Rectal smooth muscle tissue (tissue), 1 donor: Measurements from ENCODE around the gene TNS2.
"Not testable (repeated sequence)": the region's sequence is repeated elsewhere in the genome, so short reads cannot be mapped to it uniquely, and the experiment has no call there.

Experiments used
- H3K27ac ChIP-seq: one replicate; pipeline ENCODE4 v1.7.0; 2013; ENCODE audit warnings: low read depth, low read length, inconsistent platforms
- H3K27me3 ChIP-seq: one replicate; pipeline ENCODE4 v1.7.0; 2013; ENCODE audit warnings: low read length; ENCODE audit not compliant: control insufficient read depth, insufficient read depth
- H3K36me3 ChIP-seq: one replicate; pipeline ENCODE4 v1.7.0; 2013; ENCODE audit warnings: low read length; ENCODE audit not compliant: control insufficient read depth, insufficient read depth
- H3K4me1 ChIP-seq: one replicate; pipeline ENCODE4 v1.7.0; 2013; ENCODE audit warnings: low read length; ENCODE audit not compliant: control insufficient read depth, insufficient read depth
- H3K4me3 ChIP-seq: one replicate; pipeline ENCODE4 v1.7.0; 2013; ENCODE audit warnings: low read length
- H3K9ac ChIP-seq: one replicate; pipeline ENCODE4 v1.7.0; 2013; ENCODE audit warnings: low read length

Gene TNS2

DNA sequence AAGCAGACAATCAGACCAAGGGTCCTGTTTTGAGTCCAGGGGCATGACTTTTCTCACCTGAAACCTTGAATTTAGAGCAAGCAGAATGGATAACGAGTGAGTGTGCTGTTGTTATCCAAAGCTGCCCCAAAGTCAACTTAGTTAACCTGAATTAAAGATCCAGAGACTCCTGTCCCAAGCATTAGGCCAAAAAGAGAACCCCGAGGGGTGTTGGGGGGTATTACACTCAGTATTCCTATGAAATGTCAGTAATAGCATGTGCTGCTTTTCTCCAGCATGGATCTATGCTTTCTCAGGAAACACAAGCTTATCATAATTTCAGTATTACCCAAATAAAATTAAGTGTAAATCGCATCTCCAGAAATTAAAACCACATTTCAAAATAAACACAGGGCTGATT lies 24.6 kb upstream of the TNS2 start:
- Histone ChIP-seq H3K27ac (no peak overlapping the region), H3K9ac (no peak overlapping the region), H3K36me3 (peaks cover 31% of the 10 kb centered on the region)

DNA sequence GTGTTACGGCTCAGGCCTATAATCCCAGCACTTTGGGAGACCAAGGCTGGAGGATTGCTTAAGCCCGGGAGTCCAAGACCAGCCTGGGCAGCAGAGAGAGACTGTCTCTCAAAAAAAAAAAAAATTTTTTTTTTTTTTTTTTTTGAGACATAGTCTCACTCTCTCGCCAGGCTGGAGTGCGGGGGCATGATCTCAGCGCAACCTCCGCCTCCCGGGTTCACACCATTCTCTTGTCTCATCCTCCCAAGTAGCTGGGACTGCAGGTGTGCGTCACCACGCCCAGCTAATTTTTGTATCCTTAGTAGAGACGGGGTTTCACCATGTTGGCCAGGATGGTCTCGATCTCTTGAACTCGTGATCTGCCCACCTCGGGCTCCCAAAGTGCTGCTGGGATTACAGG lies 22.9 kb upstream of the TNS2 start:
- not testable (repeated sequence) for H3K27me3 ChIP-seq, H3K4me3 ChIP-seq, H3K27ac ChIP-seq, H3K9ac ChIP-seq, H3K4me1 ChIP-seq
- H3K36me3 ChIP-seq = peaks cover 34% of the 10 kb centered on the region

More for the DNA sequence above, 24.6 kb upstream of the TNS2 start:
- no peak overlapping the region for H3K4me3 ChIP-seq
- H3K27me3 ChIP-seq = no peaks in the 10 kb centered on the region
- H3K4me1 ChIP-seq = no peaks in the 10 kb centered on the region

DNA sequence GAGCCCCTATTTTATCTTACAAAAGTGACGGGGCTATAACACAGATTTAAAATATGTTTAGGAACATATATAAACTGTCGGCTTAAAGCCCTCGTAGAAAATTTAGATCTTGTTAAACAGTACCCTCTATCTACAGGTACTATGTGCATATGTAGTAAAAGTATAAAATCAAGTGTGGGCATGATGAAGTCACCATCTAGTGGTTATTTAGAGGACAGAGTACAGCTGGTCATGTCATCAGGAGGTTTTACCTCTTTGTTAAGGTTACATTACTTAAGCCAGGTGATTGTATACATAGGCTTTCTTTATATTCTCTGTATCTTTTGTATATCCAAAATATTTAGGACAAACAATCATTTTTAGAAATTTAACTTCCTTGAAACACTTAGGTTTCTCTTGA lies 18.2 kb upstream of the TNS2 start:
- Histone ChIP-seq H3K4me1 (no peaks in the 10 kb centered on the region), H3K9ac (no peak overlapping the region), H3K27me3 (no peaks in the 10 kb centered on the region), H3K4me3 (no peak overlapping the region), H3K36me3 (peaks cover 36% of the 10 kb centered on the region), H3K27ac (no peak overlapping the region)

DNA sequence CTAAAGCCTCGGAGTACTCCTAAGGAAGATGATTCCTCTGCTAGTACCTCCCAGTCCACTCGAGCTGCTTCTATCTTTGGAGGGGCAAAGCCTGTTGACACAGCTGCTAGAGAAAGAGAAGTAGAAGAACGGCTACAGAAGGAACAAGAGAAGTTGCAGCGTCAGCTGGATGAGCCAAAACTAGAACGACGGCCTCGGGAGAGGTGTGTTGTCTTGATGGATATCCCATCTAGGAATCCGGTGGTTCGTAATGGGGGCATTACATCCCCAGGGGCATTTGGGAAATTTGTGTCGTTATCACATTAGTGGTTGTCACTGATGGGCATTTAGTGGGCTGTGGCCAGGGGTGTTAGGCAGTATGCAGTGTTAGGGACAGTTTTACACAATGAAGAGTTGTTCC lies 16.0 kb upstream of the TNS2 start:
- H3K4me1 ChIP-seq, H3K27ac ChIP-seq, H3K4me3 ChIP-seq, H3K27me3 ChIP-seq, H3K9ac ChIP-seq: not testable (repeated sequence)
- peaks cover 43% of the 10 kb centered on the region for H3K36me3 ChIP-seq

DNA sequence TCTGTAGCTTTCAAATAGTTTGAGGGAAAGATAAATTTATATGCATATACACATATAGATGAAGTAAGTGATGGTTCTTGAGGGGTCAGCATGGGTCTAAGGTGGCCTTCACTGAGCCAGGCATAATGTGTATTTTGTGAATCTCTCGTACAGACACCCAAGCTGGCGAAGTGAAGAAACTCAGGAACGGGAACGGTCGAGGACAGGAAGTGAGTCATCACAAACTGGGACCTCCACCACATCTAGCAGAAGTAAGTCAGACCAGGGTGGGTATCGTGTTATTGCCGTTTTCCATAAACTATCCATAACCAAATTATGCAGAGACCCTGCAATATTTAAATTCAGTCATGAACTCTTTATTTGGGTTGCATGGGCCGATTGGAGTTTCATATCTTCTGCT lies 15.4 kb upstream of the TNS2 start:
- Histone ChIP-seq H3K27me3 (no peaks in the 10 kb centered on the region), H3K27ac (no peak overlapping the region), H3K4me1 (no peaks in the 10 kb centered on the region), H3K9ac (no peak overlapping the region), H3K36me3 (peaks cover 47% of the 10 kb centered on the region), H3K4me3 (no peak overlapping the region)

DNA sequence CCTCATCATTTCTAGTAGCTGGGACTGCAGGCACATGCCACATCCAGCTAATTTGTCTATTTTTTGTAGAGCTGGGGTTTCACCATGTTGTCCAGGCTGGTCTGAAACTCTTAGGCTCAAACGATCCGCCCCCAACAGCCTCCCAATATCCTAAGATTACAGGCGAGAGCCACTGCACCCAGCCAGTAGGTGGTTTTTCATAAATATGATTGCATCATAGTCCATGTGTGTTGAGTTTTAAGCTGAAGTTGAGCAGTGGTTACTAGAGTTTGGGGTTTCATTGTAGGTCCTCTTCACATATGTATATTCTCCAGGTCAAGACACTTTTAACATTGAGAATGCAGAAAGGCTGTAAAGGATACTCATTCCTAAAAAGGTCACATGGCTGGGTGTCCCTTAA lies 13.1 kb upstream of the TNS2 start:
- no peak overlapping the region for H3K4me3 ChIP-seq
- no peak overlapping the region for H3K9ac ChIP-seq
- H3K4me1 ChIP-seq = no peaks in the 10 kb centered on the region
- peaks cover 43% of the 10 kb centered on the region for H3K36me3 ChIP-seq
- no peaks in the 10 kb centered on the region for H3K27me3 ChIP-seq
- H3K27ac ChIP-seq = no peak overlapping the region

DNA sequence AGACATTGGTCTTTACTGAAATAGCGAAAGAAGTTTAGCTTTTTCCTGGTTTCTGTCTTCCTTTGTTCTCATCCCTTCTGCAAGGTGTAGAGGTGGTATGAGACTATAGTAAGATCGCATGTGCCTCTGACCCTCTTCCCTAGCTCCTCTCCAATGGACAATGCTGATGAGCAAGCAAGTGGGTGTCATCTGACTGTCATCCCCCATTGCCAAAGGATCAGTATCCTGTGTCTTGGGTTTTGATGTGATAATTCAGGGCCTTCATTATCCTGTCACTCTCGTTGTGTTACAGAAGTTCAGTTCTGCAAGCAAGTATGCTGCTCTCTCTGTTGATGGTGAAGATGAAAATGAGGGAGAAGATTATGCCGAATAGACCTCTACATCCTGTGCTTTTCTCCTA lies 10.0 kb upstream of the TNS2 start:
- no peaks in the 10 kb centered on the region for H3K27me3 ChIP-seq
- no peaks in the 10 kb centered on the region for H3K4me1 ChIP-seq
- no peak overlapping the region for H3K4me3 ChIP-seq
- H3K27ac ChIP-seq = no peak overlapping the region
- H3K36me3 ChIP-seq = peaks cover 28% of the 10 kb centered on the region
- no peak overlapping the region for H3K9ac ChIP-seq

DNA sequence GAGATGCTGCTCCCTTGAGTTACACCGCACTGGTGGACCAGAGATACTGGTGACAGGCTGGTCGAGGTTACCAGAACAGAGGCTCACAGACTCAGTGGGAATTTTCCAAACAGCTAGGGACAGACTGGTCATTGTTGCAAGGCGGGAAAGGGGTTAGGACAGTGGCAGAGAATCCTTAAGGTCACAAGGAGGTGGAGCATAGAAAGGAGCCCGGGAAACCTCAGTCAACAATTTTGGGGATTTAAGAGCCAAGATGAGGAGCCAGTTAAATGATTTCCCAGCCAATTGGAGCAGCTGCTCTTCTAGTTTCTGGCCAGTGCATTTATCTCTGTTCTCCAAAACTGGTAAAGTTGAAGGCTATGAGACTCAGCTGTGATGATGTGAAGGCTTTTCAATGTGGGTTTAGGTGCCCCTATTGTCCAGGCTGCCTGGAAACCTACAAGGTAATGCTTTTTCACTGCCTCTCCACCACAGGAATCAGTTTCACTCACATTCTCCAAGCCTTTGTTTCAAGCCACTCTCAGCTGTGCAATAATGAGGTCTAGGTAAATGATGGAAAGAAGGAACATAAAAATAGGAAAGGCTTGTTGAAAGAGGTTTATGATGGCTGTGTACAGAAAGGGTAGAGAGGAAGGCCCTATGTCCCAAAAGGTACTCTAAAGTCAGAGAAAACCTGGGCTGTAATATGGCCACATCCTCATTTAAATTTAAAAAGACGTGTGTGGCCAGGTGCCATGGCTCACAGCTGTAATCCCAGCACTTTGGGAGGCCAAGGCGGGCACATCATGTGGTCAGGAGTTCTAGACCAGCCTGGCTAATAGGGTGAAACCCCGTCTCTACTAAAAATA lies 7.0 kb upstream of the TNS2 start:
- peaks cover 5% of the 10 kb centered on the region for H3K4me1 ChIP-seq
- no peak overlapping the region for H3K27ac ChIP-seq
- no peak overlapping the region for H3K9ac ChIP-seq

DNA sequence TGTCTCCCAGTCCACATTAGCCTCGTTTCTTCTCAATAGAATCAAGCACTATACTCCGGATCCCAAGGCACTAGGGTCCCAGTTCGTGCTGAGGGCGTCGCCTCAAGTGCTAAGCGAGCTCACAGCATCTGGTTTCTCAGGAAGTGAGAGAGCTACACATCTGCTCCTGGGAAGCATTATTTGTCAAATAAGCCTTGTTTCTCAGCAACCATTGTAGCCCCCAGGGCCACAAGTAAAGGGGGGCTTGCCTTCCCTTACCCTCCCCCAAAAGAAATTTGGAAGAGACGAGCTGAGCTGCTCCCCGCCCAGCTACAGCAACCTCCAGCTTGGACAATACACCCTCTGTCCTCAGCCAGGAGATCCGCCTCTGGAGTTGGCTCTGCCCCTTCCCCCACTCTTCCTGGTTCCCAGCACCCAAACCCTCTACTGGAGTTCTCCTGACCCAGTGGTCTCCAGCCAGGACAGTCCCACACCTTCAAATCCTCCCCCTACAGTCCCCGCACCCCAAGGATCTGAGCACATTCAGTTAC lies 5.7 kb upstream of the TNS2 start:
- Histone ChIP-seq H3K4me1 (peaks cover 18% of the 10 kb centered on the region), H3K27ac (peak overlapping the region; percentile 13), H3K36me3 (peaks cover 7% of the 10 kb centered on the region), H3K9ac (no peak overlapping the region), H3K27me3 (no peaks in the 10 kb centered on the region), H3K4me3 (peak overlapping the region; percentile 16)

More for the DNA sequence above, 7.0 kb upstream of the TNS2 start:
- Histone ChIP-seq H3K27me3 (no peaks in the 10 kb centered on the region), H3K36me3 (peaks cover 10% of the 10 kb centered on the region), H3K4me3 (no peak overlapping the region)

DNA sequence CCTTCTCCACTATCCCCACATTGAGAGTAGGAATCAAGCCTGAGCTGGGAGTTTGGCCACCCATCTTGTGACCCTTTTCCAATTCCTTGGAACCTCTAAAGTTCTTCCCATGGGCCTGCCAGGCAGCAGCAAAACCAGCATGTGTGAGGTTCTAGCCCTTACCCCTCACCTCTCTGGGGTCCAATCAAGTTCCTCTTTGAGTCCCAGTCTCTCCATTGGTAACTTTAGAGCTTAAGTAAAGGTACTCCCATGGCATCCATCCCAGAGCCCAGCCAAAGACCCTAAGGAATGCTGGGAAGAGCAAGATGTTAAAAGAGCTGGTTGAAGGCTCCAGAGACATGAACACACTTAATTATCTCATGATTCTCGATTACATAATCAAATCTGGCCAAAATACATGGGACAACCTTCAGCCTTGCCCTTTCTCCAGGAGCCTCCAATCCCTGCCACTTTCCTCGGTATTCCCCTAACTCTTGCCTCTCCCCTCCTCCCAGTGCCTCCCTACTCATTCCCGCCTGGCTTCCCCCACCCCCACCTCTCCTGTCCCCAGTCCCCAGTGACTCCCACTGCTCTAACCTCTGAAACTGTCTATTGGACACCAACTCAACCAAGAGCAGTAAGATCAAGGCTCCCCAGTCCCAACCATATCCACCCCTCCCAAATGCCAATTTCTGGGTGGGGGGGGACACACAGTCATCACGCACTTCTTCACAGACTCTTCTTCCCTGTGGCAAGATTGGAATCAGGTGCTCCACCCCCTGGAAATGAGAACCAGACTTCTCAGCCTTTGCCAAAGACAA lies 4.8 kb upstream of the TNS2 start:
- Histone ChIP-seq H3K4me1 (peaks cover 24% of the 10 kb centered on the region), H3K4me3 (no peak overlapping the region), H3K27me3 (no peaks in the 10 kb centered on the region), H3K36me3 (no peaks in the 10 kb centered on the region), H3K27ac (peak overlapping the region; percentile 96), H3K9ac (no peak overlapping the region)

DNA sequence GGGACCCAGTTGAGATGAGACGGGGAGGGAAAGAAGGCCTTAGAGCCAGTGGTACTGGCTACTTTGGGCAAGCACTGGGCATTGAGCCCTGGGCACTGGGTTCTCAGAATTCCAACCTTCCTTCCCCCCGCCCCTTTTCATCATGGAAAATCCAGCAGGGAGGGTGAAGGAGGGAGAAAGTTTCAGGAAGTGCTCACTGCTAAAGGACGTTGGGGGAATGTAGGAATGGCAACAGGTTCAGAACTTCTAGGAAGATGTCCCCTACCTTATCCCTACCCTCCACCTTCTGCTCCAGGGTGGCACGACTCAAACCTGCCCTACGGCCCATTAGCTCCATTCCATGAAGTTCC lies 4.2 kb upstream of the TNS2 start:
- Histone ChIP-seq H3K4me1 (peaks cover 27% of the 10 kb centered on the region), H3K27ac (peak overlapping the region; percentile 96), H3K27me3 (no peaks in the 10 kb centered on the region), H3K4me3 (peak overlapping the region; percentile 98), H3K9ac (no peak overlapping the region), H3K36me3 (no peaks in the 10 kb centered on the region)

DNA sequence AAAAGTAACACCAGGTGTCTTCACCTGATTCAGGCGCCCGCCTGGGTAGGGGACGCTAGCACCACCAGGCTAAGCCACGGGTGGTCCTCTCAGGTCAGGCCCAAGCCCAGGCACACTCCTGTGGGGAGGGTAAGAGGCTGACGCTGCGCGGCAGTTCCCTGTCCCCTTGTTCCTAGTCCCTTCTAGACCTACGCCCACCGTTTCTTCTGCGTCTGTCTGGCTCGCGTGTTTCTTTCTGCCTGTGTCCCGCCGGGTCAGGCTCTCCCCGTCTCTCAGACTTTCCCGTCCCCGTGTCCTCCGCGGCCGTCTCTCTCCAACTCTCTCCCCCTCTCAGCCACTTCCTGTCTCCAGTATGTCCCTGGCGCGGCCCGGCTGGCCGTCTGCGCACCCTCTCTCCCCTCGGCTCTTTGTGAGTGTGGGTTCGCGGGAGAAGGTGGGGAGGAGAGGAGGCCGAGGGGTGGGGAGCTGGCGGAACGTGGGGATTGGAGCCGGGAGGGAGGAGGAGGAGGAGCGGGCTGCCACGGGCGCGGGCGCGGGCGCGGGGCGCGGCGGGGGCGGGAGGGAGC lies 3.1 kb upstream of the TNS2 start:
- Histone ChIP-seq H3K4me1 (peaks cover 37% of the 10 kb centered on the region), H3K9ac (peak overlapping the region; percentile 99), H3K27ac (peak overlapping the region; percentile 96), H3K4me3 (peak overlapping the region; percentile 98), H3K27me3 (no peaks in the 10 kb centered on the region), H3K36me3 (no peaks in the 10 kb centered on the region)
